Muscle layer of colon (tissue), 2 donors: ENCODE data around the gene GREB1.

Experiments used
- H3K27ac ChIP-seq: one replicate; pipeline ENCODE4 v1.7.0; 2013; ENCODE audit warnings: low read depth, mild to moderate bottlenecking, low read length, moderate library complexity
- H3K27me3 ChIP-seq, 2 donors: one replicate each; pipeline ENCODE4 v1.7.0; 2013; ENCODE audit warnings: low read length in 2 of 2, mild to moderate bottlenecking in 2 of 2; ENCODE audit not compliant: insufficient read depth in 2 of 2, control insufficient read depth in 1 of 2
- H3K36me3 ChIP-seq: one replicate; pipeline ENCODE4 v1.7.0; 2013; ENCODE audit warnings: mild to moderate bottlenecking, low read length; ENCODE audit not compliant: insufficient read depth
- H3K4me1 ChIP-seq: one replicate; pipeline ENCODE4 v1.7.0; 2013; ENCODE audit warnings: mild to moderate bottlenecking, low read length; ENCODE audit not compliant: insufficient read depth
- H3K4me3 ChIP-seq, 2 donors: one replicate each; pipeline ENCODE4 v1.7.0; 2013; ENCODE audit warnings: low read length in 2 of 2, low read depth in 1 of 2, mild to moderate bottlenecking in 1 of 2, moderate library complexity in 1 of 2
- H3K9ac ChIP-seq: one replicate; pipeline ENCODE4 v1.7.0; 2013; ENCODE audit warnings: low read length
- H3K9me3 ChIP-seq: one replicate; pipeline ENCODE4 v1.7.0; 2013; ENCODE audit warnings: mild to moderate bottlenecking, low read length
- donor health status: abdominal sarcoma.
- donor health status: Adenocarcinoma of cecum.

GREB1 gene

GRCh38 chr2:11533278-11534070, at the start of gene GREB1:
Gene GREB1, plus strand, starts transcription at chr2:11534045. Its CDS starts 22,570 bp downstream, at chr2:11556615.
- Histone ChIP-seq H3K4me1 (no peaks in the 10 kb centered on the region), H3K9me3 (no peaks in the 10 kb centered on the region), H3K36me3 (no peaks in the 10 kb centered on the region), H3K27ac (no peak within 1 kb of the TSS), H3K9ac (no peak within 1 kb of the TSS), H3K27me3 (no peaks in the 10 kb centered on the region), H3K4me3 (no peak within 1 kb of the TSS)

GRCh38 chr2:11488809-11489208, 45.0 kb upstream of the GREB1 start:
- H3K27me3 ChIP-seq = peaks cover 0 to 25% of the 10 kb centered on the region in 2 donors
- no peak overlapping the region for H3K27ac ChIP-seq
- H3K9ac ChIP-seq = no peak overlapping the region
- H3K9me3 ChIP-seq = no peaks in the 10 kb centered on the region
- H3K36me3 ChIP-seq = no peaks in the 10 kb centered on the region
- no peaks in the 10 kb centered on the region for H3K4me1 ChIP-seq
- no peak overlapping the region for H3K4me3 ChIP-seq

DNA sequence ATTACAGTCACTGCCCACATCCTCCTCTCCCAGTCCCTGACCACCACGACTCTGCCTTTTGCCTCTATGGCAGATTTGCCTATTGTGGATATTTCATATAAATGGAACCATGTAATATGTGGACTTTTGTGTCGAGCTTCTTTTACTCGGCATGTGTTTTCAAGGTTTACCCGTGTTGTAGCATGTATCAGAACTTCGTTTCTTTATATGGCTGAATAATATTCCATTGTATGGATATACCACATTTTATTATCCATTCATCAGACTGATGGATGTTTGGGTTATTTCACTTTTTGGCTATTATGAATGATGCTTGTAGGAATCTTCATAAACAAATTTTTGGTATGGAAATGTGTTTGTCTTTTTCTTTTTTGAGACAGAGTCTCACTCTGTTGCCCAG, 43.7 kb upstream of the GREB1 start:
- Histone ChIP-seq H3K27me3 (peaks cover 0 to 15% of the 10 kb centered on the region in 2 donors), H3K4me3 (no peak overlapping the region), H3K4me1 (no peaks in the 10 kb centered on the region), H3K9ac (no peak overlapping the region), H3K36me3 (no peaks in the 10 kb centered on the region), H3K9me3 (no peaks in the 10 kb centered on the region), H3K27ac (no peak overlapping the region)

DNA sequence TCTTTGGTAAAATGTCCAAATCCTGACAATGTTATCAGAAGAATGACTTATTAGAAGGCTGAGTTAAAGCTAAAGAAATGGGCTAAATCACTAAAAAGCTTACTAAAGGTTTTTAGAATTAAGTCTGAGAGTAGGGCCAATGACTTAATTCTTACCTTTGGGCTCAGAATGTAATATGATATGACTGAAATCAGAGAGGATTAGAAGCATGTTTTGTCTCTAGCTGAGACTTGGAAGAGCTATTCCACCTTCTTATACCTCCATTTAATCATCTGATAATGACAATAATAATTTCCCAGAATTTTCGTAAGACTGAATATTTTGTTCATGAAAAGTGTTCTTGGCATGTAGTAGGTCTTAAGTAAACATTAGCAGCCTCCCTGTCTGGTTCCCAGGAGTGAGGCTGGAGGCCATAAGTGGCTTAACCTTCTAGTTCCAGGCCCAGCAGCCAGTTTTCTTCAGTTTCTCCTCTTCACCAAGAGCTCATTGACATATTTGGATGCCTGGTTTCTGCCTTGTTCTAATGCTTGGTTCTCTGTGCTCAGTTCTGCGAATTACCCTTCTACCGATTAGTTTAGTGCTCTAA, 42.4 kb upstream of the GREB1 start:
- no peak overlapping the region for H3K9ac ChIP-seq
- H3K4me3 ChIP-seq = no peak overlapping the region
- no peak overlapping the region for H3K27ac ChIP-seq
- no peaks in the 10 kb centered on the region for H3K36me3 ChIP-seq
- H3K27me3 ChIP-seq = peaks cover 0 to 2% of the 10 kb centered on the region in 2 donors
- no peaks in the 10 kb centered on the region for H3K9me3 ChIP-seq
- H3K4me1 ChIP-seq = no peaks in the 10 kb centered on the region

DNA sequence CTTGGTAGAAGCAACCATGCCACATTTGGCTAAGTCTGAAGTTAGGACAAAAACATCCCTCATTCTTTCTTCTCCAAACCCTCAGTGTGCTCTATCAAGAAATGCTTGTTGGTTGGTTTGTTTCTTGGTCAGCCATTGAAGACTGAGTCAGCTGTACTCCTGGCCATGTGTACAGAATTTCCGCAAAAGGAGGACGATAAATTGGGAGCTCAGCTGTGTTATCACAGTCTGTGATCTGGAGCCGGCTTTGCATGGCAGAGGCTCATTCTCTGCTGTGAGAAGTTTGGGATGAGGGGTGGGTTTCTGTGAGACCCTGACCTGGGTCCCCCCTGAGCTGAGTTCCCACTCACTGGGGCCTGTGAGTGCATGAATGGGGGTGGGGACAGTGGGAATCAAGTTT, 41.6 kb upstream of the GREB1 start:
- no peaks in the 10 kb centered on the region for H3K9me3 ChIP-seq

DNA sequence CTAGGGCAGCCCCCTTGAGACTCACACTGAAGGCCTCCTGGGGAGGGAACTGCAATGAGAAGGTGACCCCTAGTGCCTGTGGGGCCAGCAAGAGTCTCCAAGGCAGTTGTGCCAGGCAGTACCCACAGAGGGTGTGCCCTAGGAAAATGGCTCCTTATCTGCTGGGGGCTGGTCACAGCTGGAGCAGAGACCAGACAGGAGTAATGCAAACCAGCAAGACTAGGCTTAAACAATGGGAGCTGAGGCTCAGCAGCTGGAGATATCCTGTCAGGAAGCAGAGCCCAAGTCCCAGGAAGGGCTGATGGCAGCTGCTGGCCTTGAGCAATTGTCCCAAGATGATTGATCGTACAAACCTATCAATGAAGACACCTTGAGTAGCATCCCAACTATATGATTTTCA, 41.1 kb upstream of the GREB1 start:
- Histone ChIP-seq H3K4me3 (no peak overlapping the region), H3K9me3 (no peaks in the 10 kb centered on the region), H3K36me3 (no peaks in the 10 kb centered on the region), H3K4me1 (no peaks in the 10 kb centered on the region), H3K27me3 (no peaks in the 10 kb centered on the region), H3K27ac (no peak overlapping the region), H3K9ac (no peak overlapping the region)

More for the DNA sequence above, 41.6 kb upstream of the GREB1 start:
- H3K4me1 ChIP-seq = no peaks in the 10 kb centered on the region
- no peaks in the 10 kb centered on the region for H3K27me3 ChIP-seq
- H3K9ac ChIP-seq = no peak overlapping the region
- H3K27ac ChIP-seq = no peak overlapping the region
- H3K36me3 ChIP-seq = no peaks in the 10 kb centered on the region
- H3K4me3 ChIP-seq = no peak overlapping the region

- Histone ChIP-seq H3K4me3 (no peak overlapping the region), H3K27ac (no peak overlapping the region), H3K9me3 (no peaks in the 10 kb centered on the region), H3K9ac (no peak overlapping the region), H3K4me1 (no peaks in the 10 kb centered on the region), H3K27me3 (no peaks in the 10 kb centered on the region), H3K36me3 (no peaks in the 10 kb centered on the region)
Observed at GRCh38 chr2:11493282-11493681, 40.6 kb upstream of the GREB1 start.

DNA sequence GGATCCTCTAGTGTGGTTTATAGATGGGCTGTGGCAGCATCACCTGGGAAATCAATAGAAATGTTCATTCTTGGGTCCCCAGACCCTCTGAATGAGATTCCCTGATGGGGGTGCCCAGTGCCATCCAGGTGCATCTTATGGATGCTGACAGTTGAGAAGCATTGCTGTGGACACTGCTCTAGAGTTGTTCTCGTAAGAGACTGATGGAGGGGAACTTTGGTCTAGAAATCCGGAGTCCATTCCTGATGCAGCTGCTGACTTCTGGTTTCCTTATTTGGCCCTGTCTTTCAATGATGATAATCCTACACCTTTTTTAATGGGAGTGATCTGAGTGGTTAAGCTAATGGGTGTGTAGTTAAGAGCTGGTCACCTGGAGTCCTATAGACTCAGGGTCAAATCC, 39.5 kb upstream of the GREB1 start:
- Histone ChIP-seq H3K9ac (no peak overlapping the region), H3K9me3 (no peaks in the 10 kb centered on the region), H3K36me3 (no peaks in the 10 kb centered on the region), H3K27me3 (no peaks in the 10 kb centered on the region), H3K4me1 (no peaks in the 10 kb centered on the region), H3K4me3 (no peak overlapping the region), H3K27ac (no peak overlapping the region)

DNA sequence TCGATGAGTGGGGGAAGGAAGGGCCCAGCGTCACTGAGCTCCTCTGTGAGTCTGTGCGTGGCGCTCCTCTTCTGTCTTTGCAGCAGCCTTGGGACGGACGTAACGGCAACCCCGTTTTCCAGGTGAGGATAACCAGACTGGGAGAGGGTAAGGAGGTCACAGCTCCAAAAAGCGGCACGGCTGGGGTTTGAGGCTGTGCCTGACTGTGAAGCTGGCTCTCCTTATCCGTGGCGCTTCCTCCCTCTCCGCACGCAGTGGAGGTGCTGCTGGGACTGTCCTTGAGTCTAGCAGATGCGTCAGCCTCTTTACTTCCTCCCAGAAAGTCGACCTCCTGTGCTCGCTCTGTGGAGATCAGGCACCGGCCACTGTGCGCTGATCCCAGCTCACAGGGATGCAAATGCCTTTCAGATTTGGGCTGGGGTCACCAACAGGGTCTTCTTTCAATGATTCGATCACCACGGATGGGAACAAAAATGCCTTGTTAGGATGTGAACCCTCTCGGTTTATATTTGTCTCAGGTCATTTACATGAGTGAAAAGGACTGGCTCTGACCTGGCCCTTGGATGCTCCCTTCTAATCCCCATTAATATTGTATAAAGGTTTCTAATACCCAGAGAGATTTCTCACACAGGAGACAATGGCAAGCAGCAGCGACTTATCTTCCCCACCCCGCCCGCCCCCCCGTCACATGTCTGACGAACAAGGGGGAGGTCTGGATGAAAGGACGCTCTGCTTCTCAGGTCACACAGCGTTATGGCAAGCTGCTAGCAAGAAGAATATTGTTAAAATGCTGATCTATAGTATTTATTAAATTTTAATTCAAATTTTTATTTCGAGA, 37.8 kb upstream of the GREB1 start:
- Histone ChIP-seq H3K4me1 (no peaks in the 10 kb centered on the region), H3K9me3 (no peaks in the 10 kb centered on the region), H3K27me3 (no peaks in the 10 kb centered on the region), H3K4me3 (no peak overlapping the region), H3K27ac (no peak overlapping the region), H3K9ac (no peak overlapping the region), H3K36me3 (no peaks in the 10 kb centered on the region)

DNA sequence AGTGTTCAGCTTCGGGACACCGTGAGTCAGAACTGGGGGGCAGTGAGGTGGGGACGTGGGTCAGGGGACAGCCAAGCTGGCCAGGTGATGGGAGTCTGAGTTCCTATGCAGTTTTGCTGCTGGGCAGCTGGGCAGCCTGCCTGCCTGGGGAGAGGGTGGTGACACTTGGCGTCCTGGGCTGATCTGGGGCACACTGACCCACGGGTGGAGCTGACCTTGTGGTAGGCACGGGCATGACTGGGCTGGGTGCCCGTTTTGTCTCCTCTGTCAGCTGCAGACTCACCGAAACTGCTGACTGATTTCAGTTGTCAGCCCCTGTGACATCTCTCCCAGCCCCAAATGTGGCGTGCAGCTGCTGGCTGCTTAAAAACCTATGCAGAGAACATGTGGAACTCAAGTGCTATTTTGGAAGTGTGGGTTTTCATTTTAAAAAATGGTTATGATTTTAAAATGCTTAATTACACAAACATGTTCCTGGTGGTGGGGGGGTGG, 35.3 kb upstream of the GREB1 start:
- H3K4me3 ChIP-seq = no peak overlapping the region
- H3K9me3 ChIP-seq = no peaks in the 10 kb centered on the region
- no peak overlapping the region for H3K27ac ChIP-seq

GRCh38 chr2:11499081-11499743, 34.6 kb upstream of the GREB1 start:
- no peak overlapping the region for H3K9ac ChIP-seq
- H3K4me1 ChIP-seq = no peaks in the 10 kb centered on the region
- H3K4me3 ChIP-seq = no peak overlapping the region
- no peaks in the 10 kb centered on the region for H3K9me3 ChIP-seq
- H3K27ac ChIP-seq = no peak overlapping the region
- H3K27me3 ChIP-seq = no peaks in the 10 kb centered on the region
- H3K36me3 ChIP-seq = no peaks in the 10 kb centered on the region

More for the DNA sequence above, 35.3 kb upstream of the GREB1 start:
- Histone ChIP-seq H3K27me3 (no peaks in the 10 kb centered on the region), H3K9ac (no peak overlapping the region), H3K4me1 (no peaks in the 10 kb centered on the region), H3K36me3 (no peaks in the 10 kb centered on the region)
